ENCODE data around the gene SLC25A33. TPM values are rescaled to one million over a fixed set of nuclear protein-coding genes. Genes with fewer than 3 reads are reported as not detected.

The SLC25A33 gene
- total RNA-seq, 1 donor from 2014 or later = 4.6 TPM

GRCh38 chr1:9610548-9610947, 71.3 kb downstream of the SLC25A33 start:
- Mint-ChIP-seq H3K4me3 (ENCODE audit: unreplicated experiment) (no peak overlapping the region), H3K27me3 (ENCODE audit: unreplicated experiment) (peaks cover 3% of the 10 kb centered on the region), H3K4me1 (ENCODE audit: low read depth, unreplicated experiment) (no peaks in the 10 kb centered on the region), H3K27ac (ENCODE audit: unreplicated experiment) (no peak overlapping the region), H3K9me3 (ENCODE audit: unreplicated experiment) (no peaks in the 10 kb centered on the region), H3K36me3 (ENCODE audit: unreplicated experiment) (no peaks in the 10 kb centered on the region)
- no peak for TF ChIP-seq CTCF (IDR thresholded peaks at IDR 0.05; ENCODE audit: partially characterized antibody, unreplicated experiment)
- no peak for DNase-seq

DNA sequence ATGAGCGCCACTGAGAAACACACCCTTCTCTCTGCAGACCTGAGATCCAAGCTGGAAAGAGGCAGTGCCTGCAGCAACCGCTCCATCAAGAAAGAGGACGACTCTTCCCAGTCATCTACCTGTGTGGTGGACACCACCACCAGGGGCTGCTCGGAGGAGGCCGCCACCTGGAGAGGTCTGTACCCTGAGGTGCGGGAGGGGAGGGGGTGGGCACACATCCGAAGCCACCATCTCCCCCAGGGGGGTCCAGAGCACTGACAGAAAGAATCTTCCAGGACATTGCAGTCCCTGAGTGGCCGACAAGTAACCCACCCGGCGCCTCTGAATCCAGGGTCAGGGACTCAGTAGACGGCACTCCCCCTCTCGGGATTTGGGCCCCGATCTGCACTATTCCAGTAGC, 72.5 kb downstream of the SLC25A33 start:
- DNase-seq = no peak
- no peak overlapping the region for H3K27ac Mint-ChIP-seq (ENCODE audit: unreplicated experiment)
- TF ChIP-seq CTCF (IDR thresholded peaks at IDR 0.05; ENCODE audit: partially characterized antibody, unreplicated experiment) = no peak
- no peaks in the 10 kb centered on the region for H3K36me3 Mint-ChIP-seq (ENCODE audit: unreplicated experiment)
- H3K9me3 Mint-ChIP-seq (ENCODE audit: unreplicated experiment) = no peaks in the 10 kb centered on the region
- no peaks in the 10 kb centered on the region for H3K4me1 Mint-ChIP-seq (ENCODE audit: low read depth, unreplicated experiment)
- H3K4me3 Mint-ChIP-seq (ENCODE audit: unreplicated experiment) = no peak overlapping the region
- H3K27me3 Mint-ChIP-seq (ENCODE audit: unreplicated experiment) = peaks cover 3% of the 10 kb centered on the region

DNA sequence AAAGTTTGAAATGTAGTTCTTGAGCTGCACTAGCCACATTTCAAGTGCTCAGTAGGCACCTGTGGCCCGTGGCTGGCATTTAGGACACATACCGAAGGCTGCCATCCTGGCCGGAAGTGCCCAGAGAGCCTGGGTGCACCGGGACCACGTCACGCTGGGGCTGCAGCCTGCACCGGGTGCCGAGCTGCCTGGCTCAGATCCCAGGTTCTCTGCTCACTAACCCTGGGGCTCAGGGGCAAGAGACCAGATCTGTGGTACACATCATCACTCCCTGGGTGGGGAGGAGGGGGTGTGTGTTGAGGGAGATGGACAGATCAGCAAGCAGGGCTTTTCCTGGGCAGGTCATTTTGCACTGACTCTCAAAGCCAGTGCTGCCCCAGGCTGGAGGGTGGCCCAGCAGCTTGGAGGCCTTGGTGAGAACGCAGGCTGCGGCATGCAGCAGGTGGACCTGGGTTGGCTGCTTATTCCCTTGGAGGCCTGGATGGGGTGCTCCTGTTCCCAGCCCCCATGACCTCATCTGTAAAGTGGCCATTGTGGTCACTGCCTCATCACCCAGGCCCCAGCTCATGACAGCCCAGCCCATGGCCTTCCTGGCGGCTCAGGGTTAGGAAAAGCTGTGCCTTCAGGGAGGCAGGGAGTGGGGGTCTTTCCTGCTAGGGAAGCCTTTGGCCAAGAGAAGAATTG, 73.0 kb downstream of the SLC25A33 start:
- Mint-ChIP-seq H3K9me3 (ENCODE audit: unreplicated experiment) (no peaks in the 10 kb centered on the region), H3K27me3 (ENCODE audit: unreplicated experiment) (peaks cover 3% of the 10 kb centered on the region), H3K36me3 (ENCODE audit: unreplicated experiment) (no peaks in the 10 kb centered on the region), H3K4me1 (ENCODE audit: low read depth, unreplicated experiment) (no peaks in the 10 kb centered on the region), H3K27ac (ENCODE audit: unreplicated experiment) (no peak overlapping the region), H3K4me3 (ENCODE audit: unreplicated experiment) (no peak overlapping the region)
- no peak for TF ChIP-seq CTCF (IDR thresholded peaks at IDR 0.05; ENCODE audit: partially characterized antibody, unreplicated experiment)
- DNase-seq = no peak

DNA sequence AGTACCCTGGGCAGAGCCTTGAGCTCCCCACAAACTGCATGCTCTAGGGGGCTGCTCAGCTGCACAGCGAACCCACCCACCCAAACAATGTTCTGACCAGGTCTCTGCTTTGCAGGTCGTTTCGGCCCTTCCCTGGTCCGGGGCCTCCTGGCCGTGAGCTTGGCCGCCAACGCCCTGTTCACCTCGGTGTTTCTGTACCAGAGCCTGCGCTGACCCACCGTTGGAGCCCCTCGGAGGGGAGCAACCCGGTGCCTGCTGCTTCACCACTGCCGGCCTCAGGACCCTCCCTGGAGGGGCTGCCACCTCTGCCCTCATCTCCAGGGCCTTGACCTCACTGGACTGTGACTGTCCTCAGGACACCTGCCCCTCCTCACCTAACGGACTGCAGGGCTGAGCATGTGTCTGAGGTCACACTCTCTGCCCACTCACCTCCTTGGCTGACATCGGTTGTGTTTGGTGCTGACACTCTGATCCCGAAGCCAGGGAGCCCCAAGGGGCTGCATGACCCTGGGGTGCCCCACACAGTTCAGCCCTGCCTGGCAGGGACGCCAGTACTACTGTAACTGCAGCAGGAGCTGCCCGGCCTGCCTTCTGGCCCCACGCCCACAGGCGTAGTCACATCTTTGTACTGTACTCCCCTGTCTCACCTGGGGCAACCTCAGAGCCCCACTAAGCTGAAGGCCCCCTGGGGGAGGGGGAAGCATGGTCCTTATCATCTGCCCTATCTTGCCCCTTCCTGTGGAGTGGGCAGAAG, 73.8 kb downstream of the SLC25A33 start:
- H3K36me3 Mint-ChIP-seq (ENCODE audit: unreplicated experiment) = no peaks in the 10 kb centered on the region
- H3K4me1 Mint-ChIP-seq (ENCODE audit: low read depth, unreplicated experiment) = no peaks in the 10 kb centered on the region
- TF ChIP-seq CTCF (IDR thresholded peaks at IDR 0.05; ENCODE audit: partially characterized antibody, unreplicated experiment) = no peak
- no peak overlapping the region for H3K27ac Mint-ChIP-seq (ENCODE audit: unreplicated experiment)
- H3K4me3 Mint-ChIP-seq (ENCODE audit: unreplicated experiment) = no peak overlapping the region
- H3K9me3 Mint-ChIP-seq (ENCODE audit: unreplicated experiment) = no peaks in the 10 kb centered on the region
- DNase-seq = no peak
- H3K27me3 Mint-ChIP-seq (ENCODE audit: unreplicated experiment) = no peaks in the 10 kb centered on the region
